ENCODE measurements around the gene FGFBP3.
A peak's percentile ranks its signal among the peaks of the same experiment; 100 is the strongest.

FGFBP3 gene

GRCh38 chr10:91887272-91888076, 21.8 kb downstream of the FGFBP3 start:
- Histone ChIP-seq H3K27ac (no peak overlapping the region), H3K4me3 (peak overlapping the region; percentile 54), H4K20me1 (no peaks in the 10 kb centered on the region), H3K4me1 (peaks cover 26% of the 10 kb centered on the region), H3K9ac (no peak overlapping the region), H3K36me3 (no peaks in the 10 kb centered on the region), H3K27me3 (peaks cover 17% of the 10 kb centered on the region), H3K4me2 (peak overlapping the region; percentile 73), H3K9me3 (no peaks in the 10 kb centered on the region)
- no peak for TF ChIP-seq Cebpa-rat (IDR thresholded peaks at IDR 0.05)

DNA sequence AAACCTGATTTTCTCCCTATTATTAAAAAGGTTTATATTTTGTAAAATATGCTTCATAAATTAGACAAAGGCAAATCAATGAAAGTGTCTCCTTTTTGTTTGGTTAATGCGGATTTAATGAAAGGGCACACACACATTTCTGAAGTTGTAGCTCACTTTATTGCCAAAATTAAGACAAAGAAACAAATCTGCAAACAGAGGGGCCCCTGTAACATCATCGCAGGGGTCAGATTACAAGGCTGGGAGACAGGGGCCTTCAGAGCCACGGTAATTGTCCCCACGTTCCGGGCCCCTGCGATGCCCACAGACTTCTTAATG, 22.4 kb downstream of the FGFBP3 start:
- H3K4me1 ChIP-seq, result peaks cover 26% of the 10 kb centered on the region
- H3K27me3 ChIP-seq, result peaks cover 17% of the 10 kb centered on the region
- no peak overlapping the region for H3K9ac ChIP-seq
- H3K9me3 ChIP-seq, result no peaks in the 10 kb centered on the region
- H3K4me3 ChIP-seq, result peak overlapping the region; percentile 54
- H3K36me3 ChIP-seq, result no peaks in the 10 kb centered on the region
- H3K27ac ChIP-seq, result no peak overlapping the region
- peak overlapping the region; percentile 73 for H3K4me2 ChIP-seq
- no peaks in the 10 kb centered on the region for H4K20me1 ChIP-seq
- no peak for TF ChIP-seq Cebpa-rat (IDR thresholded peaks at IDR 0.05)

DNA sequence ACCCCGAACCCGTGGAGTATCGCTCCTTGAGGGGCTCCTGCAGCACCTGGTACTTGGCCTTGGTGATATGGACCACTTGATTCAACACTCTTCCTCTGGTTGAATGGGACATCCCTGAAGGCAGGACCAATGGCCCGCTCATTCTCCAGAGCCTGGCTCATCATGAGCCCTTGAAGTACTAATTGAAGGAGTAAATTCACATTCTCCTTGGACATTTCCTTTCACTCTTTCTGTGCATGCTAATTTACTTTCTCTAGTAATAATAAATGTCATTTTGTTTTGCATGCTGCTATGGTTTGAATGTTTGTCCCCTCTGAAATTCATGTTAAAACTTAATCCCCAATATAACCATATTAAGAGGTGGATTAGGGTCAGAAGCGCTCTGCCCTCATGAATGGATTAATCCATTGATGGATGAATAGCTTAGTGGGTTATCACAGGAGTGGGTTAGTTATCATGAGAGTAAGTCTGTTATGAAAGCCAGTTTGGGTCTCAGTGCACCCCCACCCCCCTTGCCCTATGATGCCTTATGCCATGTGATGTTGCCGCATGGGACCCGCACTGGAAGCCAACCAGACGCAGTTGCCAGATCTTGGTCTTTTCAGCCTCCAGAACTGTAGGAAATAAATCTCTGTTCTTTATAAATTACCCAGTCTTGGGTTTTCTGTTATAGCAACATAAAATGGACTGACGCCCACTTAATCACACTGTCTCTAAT, 23.8 kb downstream of the FGFBP3 start:
- Histone ChIP-seq H3K4me1 (peaks cover 26% of the 10 kb centered on the region), H3K27me3 (peaks cover 17% of the 10 kb centered on the region), H3K27ac (no peak overlapping the region), H3K4me2 (no peak overlapping the region), H3K4me3 (no peak overlapping the region), H4K20me1 (no peaks in the 10 kb centered on the region), H3K36me3 (no peaks in the 10 kb centered on the region), H3K9ac (no peak overlapping the region), H3K9me3 (no peaks in the 10 kb centered on the region)
- TF ChIP-seq Cebpa-rat (IDR thresholded peaks at IDR 0.05), result no peak

DNA sequence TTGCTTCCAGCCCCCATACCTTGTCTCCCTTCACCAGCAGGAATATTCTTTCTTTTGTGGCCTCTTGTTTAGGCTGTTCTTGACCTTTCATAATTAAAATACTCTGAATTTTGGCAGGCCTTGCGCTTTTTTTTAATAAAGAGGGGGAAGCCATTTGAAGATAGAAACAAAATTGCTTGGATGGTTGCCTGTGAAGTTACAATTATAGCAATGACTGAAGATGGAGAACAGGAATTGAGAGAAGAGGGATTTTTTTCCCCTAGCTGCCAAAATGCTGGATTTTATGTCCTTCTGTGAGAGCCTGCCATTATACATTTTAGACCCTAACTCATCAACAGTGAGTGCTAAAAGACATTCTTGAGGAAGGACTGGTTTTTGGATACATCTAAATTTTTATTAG, 24.8 kb downstream of the FGFBP3 start:
- Histone ChIP-seq H3K4me2 (peak overlapping the region; percentile 78), H3K9me3 (no peaks in the 10 kb centered on the region), H3K36me3 (no peaks in the 10 kb centered on the region), H3K4me3 (no peak overlapping the region), H3K27me3 (peaks cover 17% of the 10 kb centered on the region), H3K4me1 (peaks cover 26% of the 10 kb centered on the region), H3K27ac (no peak overlapping the region), H3K9ac (no peak overlapping the region), H4K20me1 (no peaks in the 10 kb centered on the region)
- no peak for TF ChIP-seq Cebpa-rat (IDR thresholded peaks at IDR 0.05)

- H3K27ac ChIP-seq, result no peak overlapping the region
- H3K4me3 ChIP-seq, result peak overlapping the region; percentile 42; the same call in 1 of the 2 replicates
Measured at GRCh38 chr10:91883549-91884444, 25.5 kb downstream of the FGFBP3 start.

GRCh38 chr10:91880310-91880709, 29.0 kb downstream of the FGFBP3 start:
- no peak for TF ChIP-seq Cebpa-rat (IDR thresholded peaks at IDR 0.05)
- no peak overlapping the region for H3K4me3 ChIP-seq
- peaks cover 18% of the 10 kb centered on the region for H3K4me1 ChIP-seq
- no peaks in the 10 kb centered on the region for H3K36me3 ChIP-seq
- no peaks in the 10 kb centered on the region for H3K27me3 ChIP-seq
- no peak overlapping the region for H3K9ac ChIP-seq
- no peak overlapping the region for H3K27ac ChIP-seq
- H4K20me1 ChIP-seq, result no peaks in the 10 kb centered on the region
- no peak overlapping the region for H3K4me2 ChIP-seq
- no peaks in the 10 kb centered on the region for H3K9me3 ChIP-seq

More at GRCh38 chr10:91883549-91884444, 25.5 kb downstream of the FGFBP3 start:
- H3K36me3 ChIP-seq, result no peaks in the 10 kb centered on the region
- TF ChIP-seq Cebpa-rat (IDR thresholded peaks at IDR 0.05), result no peak
- H3K27me3 ChIP-seq, result peaks cover 17% of the 10 kb centered on the region
- H4K20me1 ChIP-seq, result no peaks in the 10 kb centered on the region
- H3K4me1 ChIP-seq, result peaks cover 26% of the 10 kb centered on the region
- H3K9ac ChIP-seq, result no peak overlapping the region
- H3K9me3 ChIP-seq, result no peaks in the 10 kb centered on the region
- peak overlapping the region; percentile 78 for H3K4me2 ChIP-seq

DNA sequence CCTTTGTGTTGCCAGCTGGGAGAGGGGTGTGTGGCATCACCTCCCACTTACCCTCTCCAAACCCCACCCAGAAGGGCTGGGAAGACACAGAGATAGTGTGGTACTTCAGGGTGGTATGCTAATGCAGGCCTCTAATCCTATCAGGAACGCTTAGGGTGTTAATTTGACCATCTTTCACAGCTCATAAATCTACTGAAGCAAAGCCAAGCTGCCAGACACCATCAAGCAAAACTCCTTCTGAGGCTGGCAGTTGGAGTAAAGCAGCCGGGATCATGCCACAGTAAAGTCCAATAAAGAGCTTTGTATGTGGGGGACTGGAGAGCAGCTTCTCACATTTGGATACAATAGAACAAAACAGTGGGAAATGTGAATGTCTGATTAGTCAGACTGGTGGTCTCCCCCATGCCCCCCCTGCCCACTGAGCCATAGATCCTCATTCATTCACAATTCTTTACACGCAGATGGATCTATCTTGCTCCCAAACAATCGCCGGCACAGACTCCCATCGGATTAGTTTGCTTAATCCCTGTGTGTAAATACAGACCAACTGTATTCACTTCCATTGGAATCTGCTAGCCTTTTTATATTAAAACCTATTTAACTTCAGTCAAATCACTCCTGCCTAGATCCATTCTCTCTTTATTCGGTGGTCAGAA, 29.6 kb downstream of the FGFBP3 start:
- H3K4me3 ChIP-seq, result no peak overlapping the region
- no peak overlapping the region for H3K4me2 ChIP-seq
- peaks cover 18% of the 10 kb centered on the region for H3K4me1 ChIP-seq
- H3K9me3 ChIP-seq, result no peaks in the 10 kb centered on the region
- H3K27me3 ChIP-seq, result no peaks in the 10 kb centered on the region
- H3K36me3 ChIP-seq, result no peaks in the 10 kb centered on the region
- no peak for TF ChIP-seq Cebpa-rat (IDR thresholded peaks at IDR 0.05)
- no peaks in the 10 kb centered on the region for H4K20me1 ChIP-seq
- no peak overlapping the region for H3K9ac ChIP-seq
- H3K27ac ChIP-seq, result no peak overlapping the region

GRCh38 chr10:91875779-91876178, 33.5 kb downstream of the FGFBP3 start:
- no peak overlapping the region for H3K27ac ChIP-seq
- no peak overlapping the region for H3K4me3 ChIP-seq
- H3K4me1 ChIP-seq, result no peaks in the 10 kb centered on the region
- no peak for TF ChIP-seq Cebpa-rat (IDR thresholded peaks at IDR 0.05)
- no peaks in the 10 kb centered on the region for H3K27me3 ChIP-seq
- H3K9ac ChIP-seq, result no peak overlapping the region
- no peaks in the 10 kb centered on the region for H3K9me3 ChIP-seq
- no peaks in the 10 kb centered on the region for H3K36me3 ChIP-seq
- no peak overlapping the region for H3K4me2 ChIP-seq
- H4K20me1 ChIP-seq, result no peaks in the 10 kb centered on the region

DNA sequence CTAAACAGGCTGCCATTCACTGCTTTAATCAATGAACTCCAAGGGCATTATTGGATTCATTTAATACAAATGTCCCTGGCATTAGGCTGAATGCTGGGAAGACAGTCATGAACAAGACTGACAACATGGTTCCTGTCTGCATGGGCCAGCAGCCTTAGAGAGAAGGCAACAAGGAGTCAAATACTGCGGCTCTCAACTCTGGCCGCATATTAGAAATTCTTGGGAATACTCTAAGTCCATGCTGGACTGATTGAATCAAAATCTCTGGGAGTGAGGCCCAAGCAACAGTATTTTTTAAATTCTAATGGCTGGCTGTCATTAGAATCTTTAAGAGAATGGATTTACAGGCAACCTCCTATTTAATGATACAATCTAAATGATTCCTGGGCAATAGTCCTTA, 34.1 kb downstream of the FGFBP3 start:
- H3K4me2 ChIP-seq, result no peak overlapping the region
- no peaks in the 10 kb centered on the region for H3K4me1 ChIP-seq
- no peak for TF ChIP-seq Cebpa-rat (IDR thresholded peaks at IDR 0.05)
- H3K27ac ChIP-seq, result no peak overlapping the region
- no peaks in the 10 kb centered on the region for H3K36me3 ChIP-seq
- H3K4me3 ChIP-seq, result no peak overlapping the region
- H3K9me3 ChIP-seq, result no peaks in the 10 kb centered on the region
- no peaks in the 10 kb centered on the region for H4K20me1 ChIP-seq
- H3K27me3 ChIP-seq, result no peaks in the 10 kb centered on the region
- H3K9ac ChIP-seq, result no peak overlapping the region

Measured in BLaER1 (cell line).